Measurements from ENCODE around the gene CEP162.
"Not testable (repeated sequence)": the region's sequence is repeated elsewhere in the genome, so short reads cannot be mapped to it uniquely, and the experiment has no call there.

Gene CEP162

DNA sequence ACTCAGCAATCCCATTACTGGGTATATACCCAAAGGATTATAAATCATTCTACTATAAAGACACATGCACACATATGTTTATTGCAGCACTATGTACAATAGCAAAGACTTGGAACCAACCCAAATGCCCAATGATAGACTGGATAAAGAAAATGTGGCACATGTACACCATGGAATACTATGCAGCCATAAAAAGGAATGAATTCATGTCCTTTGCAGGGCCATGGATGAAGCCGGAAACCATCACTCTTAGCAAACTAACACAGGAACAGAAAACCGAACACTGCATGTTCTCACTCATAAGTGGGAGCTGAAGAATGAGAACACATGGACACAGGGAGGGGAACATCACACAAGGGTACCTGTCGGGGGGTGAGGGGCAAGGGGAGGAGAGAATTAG lies 63.1 kb downstream of the CEP162 start:
- not testable (repeated sequence) for FAIRE-seq; DNase-seq (ENCODE audit: insufficient read length, low spot score)

DNA sequence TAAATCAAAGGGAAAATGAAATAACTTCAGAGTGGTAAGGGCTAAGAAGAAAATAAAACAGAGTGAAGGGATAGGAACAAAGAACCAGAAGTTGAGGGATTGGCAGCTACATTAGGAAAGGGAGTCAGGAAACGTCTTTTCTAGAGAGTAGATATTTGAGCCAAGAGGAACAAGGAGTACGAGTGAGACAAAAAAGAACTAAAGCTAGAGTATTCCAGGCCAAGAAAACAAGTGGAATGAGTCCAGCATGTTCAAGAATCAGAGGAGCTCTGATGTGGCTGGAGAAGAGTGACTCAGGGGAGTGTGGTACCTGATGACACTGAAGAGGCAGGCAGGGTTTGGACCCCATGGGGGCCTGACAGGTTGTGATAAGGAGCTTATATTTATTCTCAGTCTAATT lies 66.3 kb downstream of the CEP162 start:
- FAIRE-seq (no peak), DNase-seq (ENCODE audit: insufficient read length, low spot score) (no peak)

DNA sequence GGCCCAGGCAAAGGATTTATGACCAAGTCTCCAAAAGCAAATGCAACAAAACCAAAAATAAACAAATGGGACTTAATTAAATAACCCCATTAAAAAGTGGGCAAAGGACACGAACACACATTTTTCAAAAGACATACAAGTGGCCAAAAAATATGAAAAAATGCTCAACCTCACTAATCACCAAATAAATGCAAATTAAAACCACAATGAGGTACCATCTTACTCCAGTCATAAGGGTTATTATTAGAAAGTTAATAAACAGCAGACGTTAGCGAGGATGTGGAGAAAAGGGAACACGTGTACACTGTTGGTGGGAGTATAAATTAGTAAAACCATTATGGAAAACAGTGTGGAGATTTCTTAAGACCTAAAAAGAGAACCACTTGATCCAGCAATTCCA lies 71.1 kb downstream of the CEP162 start:
- DNase-seq (ENCODE audit: insufficient read length, low spot score): no peak
- FAIRE-seq: no peak

DNA sequence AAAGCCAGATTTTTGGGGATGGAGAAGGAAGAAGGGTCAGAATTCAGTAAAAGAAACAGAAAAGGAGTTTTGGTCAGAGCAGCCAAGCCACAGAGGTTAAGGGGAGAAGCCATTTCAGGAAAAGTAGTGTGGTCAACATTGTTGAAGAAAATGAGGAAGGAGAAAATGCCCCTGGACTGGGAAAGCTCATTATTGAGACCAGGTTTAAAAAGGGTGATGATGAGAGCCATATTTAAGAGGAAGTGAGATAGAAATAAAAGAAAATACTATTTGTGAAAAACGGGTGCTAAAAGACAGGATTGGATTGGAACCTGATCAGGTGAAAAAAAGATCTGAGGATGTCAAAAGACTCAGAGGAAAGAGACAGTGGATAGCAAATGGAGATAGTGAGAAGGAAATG lies 75.8 kb downstream of the CEP162 start:
- no peak for DNase-seq (ENCODE audit: insufficient read length, low spot score)
- FAIRE-seq: no peak

DNA sequence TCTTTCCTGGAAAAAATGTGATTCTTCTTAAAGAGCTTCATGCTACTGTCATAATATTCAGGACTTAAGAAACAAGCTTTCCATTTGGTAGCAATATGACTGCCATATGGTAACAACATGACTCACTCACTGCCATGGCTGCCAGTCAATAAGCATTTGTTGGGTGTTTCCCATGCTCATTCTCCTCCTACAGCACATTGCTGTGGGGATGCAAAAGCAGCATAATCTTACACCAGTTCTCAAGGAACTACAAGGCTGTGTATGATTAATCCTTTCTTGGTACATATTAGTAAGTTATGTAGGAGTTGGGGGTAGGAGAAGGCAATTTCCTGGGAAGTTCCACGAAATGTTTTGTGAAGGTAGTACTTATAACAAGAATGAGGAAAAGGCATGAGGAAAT lies 76.7 kb downstream of the CEP162 start:
- DNase-seq (ENCODE audit: insufficient read length, low spot score): no peak

DNA sequence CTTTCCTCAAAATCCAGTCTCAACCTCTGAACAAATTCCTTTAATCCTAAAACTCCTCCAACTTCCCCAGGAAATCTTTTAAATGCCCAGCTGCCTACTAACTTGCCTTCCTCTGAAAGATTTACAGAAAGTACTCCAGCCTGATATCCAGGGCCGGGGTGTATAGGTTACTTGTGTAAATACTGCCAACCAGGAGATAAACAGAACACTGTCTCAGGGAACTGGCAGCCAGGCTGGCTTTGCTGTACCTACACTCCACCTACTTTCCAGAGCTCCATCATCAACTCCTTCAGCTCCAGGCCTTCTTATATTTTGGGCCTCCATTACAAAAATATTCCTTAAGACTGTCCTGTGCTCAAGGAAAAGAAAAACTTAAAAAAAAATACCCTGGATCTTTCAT lies 85.9 kb downstream of the CEP162 start:
- no peak for FAIRE-seq
- DNase-seq (ENCODE audit: insufficient read length, low spot score): no peak

More for the DNA sequence above, 76.7 kb downstream of the CEP162 start:
- no peak for FAIRE-seq

DNA sequence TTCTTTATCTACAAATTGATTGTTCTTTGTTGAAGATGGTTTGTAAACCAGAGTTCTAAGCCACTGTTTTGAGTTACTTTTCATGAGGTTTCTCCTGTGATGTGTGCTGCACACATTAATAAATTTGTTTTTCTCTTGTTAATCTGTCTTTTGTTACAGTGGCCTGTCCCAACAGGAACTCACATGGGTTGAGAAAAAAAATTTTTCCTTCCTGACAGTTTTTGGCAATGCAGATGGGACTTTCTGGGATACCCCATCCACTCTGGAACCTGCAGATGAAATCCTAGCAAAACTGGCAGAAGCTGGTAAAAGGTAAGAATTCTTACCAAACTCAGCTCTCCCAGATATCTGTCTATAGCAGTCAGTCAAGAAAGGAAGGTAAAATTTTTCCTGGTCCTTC lies 88.1 kb downstream of the CEP162 start:
- FAIRE-seq (no peak), DNase-seq (ENCODE audit: insufficient read length, low spot score) (no peak)

DNA sequence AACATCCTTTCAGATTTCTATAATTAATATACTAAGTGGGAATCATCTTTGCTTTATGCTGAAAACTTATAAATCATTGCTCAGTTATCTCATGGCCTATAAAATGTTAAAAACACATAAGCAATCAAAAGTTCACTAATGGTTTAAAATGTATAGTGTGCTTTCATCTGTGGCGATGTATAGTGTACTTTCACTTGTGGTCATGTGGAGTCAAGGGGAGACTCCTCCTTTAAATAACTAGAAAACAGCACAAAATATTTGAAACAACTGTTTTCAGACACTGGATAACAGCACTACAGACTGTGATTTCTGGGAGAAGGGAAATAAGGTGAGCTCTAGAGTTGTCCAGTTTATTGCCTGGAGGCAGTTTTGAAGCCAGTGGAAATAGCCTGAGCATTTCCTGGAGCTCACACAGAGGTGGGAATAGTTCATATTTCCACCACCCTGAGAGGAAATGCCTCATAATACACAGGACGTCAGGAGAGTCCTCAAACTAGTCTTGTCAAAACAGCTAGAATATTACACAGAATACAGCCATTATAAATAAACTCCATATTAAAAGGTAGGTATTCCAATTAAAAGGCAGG lies 89.4 kb downstream of the CEP162 start:
- no peak for DNase-seq (ENCODE audit: insufficient read length, low spot score)
- no peak for FAIRE-seq

DNA sequence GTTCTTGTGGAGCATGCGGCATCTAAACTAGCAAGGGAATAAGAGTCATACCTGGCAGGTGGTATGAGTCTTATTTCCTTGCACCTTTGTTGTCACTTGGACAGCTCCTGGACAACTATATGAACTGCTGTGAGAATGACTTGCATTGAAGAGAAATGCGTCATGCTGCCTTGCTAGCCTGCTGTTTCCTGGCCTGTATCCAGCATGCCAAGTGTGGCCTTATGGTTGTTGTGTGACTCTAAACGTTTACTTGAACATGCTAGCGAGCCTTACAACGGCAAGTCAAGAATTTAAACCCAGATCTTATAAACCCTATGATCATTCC lies 90.4 kb downstream of the CEP162 start:
- DNase-seq (ENCODE audit: insufficient read length, low spot score) (no peak), FAIRE-seq (peak; percentile 55)

DNA sequence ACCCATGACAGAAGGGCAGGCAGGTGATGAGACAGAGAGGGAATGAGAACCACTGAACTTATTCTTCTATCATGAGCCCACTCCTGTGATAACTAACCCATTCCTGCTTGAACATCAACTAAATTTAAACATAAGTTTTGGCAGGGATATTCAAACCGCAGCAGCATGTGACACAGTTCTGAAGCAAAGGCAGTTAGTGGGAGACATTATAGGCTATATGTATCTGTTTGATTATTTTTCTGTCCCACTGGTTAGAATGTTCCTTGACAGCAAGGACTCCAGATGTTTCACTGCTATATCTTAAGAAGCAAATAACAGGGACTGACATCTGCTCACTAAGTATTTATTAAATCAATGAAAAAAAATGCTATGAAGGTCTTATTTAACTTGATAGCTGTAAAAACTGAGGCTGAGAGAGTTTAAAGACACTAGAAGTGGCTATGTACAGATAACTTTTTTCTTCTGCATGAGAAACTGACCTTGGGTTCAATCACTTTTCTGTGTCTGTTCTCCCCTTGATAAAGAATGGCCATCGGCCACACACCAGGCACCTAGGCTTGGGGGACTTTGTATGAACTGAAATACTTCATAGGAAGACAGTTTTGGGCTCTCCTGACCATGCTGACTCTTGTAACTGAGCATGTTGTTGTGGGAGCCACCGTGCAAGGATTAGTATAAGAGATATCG lies 90.9 kb downstream of the CEP162 start:
- no peak for FAIRE-seq
- DNase-seq (ENCODE audit: insufficient read length, low spot score): no peak

DNA sequence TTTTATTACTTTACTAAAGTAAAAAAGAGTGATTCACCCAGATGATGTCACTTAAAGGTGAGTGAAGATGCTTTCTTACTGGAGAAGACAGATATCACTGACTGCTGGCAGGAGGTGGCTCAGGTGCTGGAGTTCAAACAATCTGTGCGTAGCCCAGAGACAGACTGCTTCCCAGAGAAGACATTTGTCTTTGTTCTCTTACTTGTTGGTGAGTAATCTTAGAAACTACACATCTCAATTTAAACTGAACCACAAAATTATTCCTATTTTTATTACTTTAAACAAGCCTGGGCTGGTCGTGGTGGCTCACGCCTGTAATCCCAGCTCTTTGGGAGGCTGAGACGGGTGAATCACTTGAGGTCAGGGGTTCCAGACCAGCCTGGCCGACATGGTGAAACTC lies 92.2 kb downstream of the CEP162 start:
- no peak for DNase-seq (ENCODE audit: insufficient read length, low spot score)
- FAIRE-seq: no peak

DNA sequence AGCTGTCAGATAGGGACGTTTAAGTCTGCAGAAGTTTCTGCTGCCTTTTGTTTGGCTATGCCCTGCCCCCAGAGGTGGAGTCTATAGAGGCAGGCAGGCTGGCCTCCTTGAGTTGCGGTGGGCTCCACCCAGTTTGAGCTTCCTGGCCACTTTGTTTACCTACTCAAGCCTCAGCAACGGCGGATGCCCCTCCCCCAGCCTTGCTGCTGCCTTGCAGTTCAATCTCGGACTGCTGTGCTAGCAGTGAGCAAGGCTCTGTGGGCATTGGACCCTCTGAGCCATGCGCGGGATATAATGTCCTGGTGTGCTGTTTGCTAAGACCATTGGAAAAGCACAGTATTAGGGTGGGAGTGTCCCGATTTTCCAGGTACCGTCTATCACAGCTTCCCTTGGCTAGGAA lies 94.1 kb downstream of the CEP162 start:
- FAIRE-seq: not testable (repeated sequence)

DNA sequence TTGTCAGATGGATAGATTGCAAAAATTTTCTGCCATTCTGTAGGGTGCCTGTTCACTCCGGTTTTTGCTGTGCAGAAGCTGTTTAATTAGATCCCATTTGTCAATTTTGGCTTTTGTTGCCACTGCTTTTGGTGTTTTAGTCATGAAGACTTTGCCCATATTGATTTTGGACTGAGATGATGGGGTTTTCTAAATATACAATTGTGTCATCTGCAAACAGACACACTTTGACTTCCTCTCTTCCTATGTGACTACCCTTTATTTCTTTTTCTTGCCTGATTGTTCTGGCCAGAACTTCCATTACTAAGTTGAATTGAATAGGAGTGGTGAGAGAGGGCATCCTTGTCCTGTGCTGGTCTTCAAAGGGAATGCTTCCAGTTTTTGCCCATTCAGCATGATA lies 97.9 kb downstream of the CEP162 start:
- not testable (repeated sequence) for DNase-seq (ENCODE audit: insufficient read length, low spot score); FAIRE-seq

More for the DNA sequence above, 94.1 kb downstream of the CEP162 start:
- not testable (repeated sequence) for DNase-seq (ENCODE audit: insufficient read length, low spot score)

DNA sequence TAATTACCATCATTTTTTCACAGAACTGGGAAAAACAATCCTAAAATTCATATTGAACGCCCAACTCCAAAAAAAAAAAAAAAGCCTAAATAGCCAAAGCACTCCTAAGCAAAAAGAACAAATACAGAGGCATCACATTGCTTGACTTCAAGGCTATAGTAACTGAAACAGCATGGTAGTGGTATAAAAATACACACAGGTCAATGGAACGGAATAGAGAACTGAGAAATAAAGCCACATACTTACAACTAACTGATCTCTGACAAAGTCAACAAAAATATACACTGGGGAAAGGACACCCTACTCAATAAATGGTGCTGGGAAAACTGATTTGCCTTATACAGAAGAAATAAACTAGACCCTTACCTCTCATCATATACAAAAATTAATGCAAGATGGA lies 104.3 kb downstream of the CEP162 start:
- FAIRE-seq (no peak), DNase-seq (ENCODE audit: insufficient read length, low spot score) (no peak)

DNA sequence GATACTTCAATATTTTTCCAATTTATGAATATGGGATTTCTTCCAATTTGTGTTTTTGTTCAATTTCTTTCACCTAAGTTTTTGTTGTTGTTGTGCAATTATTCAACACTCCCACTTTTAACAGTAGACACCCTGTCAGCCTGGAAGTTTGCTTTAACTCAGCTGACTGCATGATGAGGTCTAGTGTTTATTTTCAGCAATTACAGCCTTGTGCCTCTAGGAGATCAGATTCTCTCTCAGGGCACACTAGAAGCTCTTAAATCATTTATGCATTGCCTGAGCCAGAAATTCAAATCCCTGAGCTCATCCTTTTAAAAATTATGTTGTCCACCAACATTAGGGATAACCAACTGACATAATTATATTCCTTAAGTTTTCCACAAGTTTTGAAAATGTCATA lies 108.2 kb downstream of the CEP162 start:
- DNase-seq (ENCODE audit: insufficient read length, low spot score): no peak

DNA sequence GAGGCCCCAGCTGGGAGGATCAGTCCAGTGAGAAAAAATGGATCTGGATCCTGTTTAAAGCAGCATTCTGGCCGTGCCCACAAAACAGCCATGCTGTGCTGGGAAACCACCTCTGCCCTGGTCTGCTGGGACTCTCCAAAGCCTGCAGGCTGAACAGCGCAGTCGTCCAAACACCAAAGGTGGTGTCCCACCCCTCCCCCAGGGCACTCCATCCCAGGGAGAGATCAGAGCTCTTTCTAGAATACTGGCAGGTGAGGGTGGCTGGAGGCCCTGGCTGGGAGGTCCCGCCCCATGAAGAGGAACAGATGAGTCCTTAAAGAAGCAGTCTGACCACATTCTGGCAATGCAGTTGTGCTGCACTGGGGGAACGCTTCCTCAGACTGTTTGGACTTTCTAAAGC lies 109.3 kb downstream of the CEP162 start:
- FAIRE-seq (no peak), DNase-seq (ENCODE audit: insufficient read length, low spot score) (no peak)

More for the DNA sequence above, 108.2 kb downstream of the CEP162 start:
- no peak for FAIRE-seq

DNA sequence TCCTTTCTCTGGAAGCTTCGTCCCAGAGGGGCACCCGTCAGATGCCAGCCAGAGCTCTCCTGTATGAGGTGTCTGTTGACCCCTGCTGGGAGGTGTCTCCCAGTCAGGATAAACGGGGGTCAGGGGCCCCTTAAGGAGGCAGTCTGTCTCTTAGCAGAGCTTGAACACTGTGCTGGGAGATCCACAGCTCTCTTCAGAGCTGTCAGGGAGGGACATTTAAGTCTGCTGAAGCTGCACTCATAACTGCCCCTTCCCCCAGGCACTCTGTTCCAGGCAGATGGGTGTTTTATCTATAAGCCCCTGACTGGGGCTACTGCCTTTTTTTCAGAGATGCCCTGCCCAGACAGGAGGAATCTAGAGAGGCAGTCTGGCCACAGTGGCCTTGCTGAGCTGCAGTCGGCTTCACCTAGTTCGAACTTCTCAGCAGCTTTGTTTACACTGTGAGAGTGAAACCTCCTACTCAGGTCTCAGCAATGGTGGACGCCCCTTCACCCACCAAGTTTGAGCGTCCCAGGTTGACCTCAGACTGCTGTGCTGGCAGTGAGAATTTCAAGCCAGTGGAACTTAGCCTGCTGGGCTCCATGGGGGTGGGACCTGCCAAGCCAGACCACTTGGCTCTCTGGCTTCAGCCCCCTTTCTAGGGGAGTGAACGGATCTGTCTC lies 112.4 kb downstream of the CEP162 start:
- DNase-seq (ENCODE audit: insufficient read length, low spot score); FAIRE-seq: not testable (repeated sequence)

DNA sequence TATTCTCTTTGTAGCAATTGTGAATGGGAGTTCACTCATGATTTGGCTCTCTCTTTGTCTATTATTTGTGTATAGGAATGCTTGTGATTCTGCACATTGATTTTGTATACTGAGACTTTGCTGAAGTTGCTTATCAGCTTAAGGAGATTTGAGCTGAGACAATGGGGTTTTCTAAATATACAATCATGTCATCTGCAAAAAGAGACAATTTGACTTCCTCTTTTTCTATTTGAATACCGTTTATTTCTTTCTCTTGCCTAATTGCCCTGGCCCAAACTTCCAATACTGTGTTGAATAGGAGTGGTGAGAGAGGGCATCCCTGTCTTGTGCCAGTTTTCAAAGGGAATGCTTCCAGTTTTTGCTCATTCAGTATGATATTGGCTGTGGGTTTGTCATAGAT lies 116.1 kb downstream of the CEP162 start:
- FAIRE-seq: not testable (repeated sequence)

DNA sequence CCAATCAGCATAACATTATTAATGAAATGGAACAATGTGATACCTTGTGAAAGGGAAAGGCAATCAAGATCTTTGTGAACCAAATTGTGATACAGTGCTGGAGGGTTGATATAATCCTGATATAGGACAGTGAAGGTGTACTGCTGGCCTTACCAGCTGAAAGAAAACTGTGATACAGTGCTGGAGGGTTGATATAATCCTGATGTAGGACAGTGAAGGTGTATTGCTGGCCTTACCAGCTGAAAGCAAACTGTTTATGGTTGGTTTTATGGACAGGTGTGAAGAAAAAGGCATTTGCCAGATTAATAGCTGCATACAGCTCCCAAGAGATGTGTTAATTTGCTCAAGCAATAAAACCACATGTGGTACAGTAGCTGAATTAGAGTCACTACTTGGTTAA lies 119.9 kb downstream of the CEP162 start:
- FAIRE-seq: no peak
- DNase-seq (ENCODE audit: insufficient read length, low spot score): no peak

More for the DNA sequence above, 116.1 kb downstream of the CEP162 start:
- not testable (repeated sequence) for DNase-seq (ENCODE audit: insufficient read length, low spot score)

DNA sequence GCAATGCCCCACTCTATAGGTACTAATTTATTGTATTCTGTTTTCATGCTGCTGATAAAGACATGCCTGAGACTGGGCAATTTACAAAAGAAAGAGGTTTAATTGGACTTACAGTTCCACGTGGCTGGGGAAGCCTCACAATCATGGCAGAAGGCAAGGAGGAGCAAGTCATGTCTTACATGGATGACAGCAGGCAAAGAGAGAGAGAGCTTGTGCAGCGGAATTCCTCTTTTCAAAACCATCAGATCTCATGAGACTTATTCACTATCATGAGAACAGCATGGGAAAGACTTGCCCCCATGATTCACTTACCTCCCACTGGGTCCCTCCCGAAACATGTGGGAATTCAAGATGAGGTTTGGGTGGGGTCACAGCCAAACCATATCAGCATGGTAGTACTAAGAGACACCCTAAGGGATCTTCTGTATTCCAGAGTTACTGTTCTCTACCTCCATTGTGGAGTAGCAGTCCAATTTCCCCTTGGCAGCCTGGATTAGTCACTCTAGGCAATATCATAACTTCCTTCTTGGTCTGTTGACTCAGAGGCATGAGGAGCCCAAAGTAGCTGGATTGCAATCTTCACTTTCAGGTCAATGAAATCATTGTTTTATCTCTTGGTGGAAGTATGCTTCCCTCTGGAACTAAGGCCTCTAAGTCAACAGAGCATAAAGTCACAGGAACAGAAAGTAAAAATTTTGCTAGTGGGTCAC lies 122.1 kb downstream of the CEP162 start:
- FAIRE-seq; DNase-seq (ENCODE audit: insufficient read length, low spot score): not testable (repeated sequence)

DNA sequence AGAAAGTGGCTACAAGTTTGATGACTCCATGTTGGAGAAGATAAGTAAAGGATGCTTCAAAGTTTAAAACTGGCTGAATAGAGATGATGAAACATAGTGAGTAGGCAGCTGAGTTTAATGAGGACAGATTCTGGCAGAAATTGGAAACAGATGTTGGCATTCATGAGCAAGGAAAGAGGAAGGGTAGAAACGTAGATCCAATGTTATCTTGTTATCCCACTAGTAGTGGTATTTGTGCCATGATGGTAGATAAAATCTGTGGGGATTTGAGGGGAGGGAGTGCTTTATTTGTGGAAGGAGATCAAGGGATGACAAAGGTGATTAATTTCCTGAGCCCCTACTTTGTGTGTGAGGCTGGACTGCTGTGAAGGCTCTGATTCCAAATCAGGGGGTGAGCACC lies 124.4 kb downstream of the CEP162 start:
- FAIRE-seq: no peak

More for the DNA sequence above, 124.4 kb downstream of the CEP162 start:
- DNase-seq (ENCODE audit: insufficient read length, low spot score): no peak
